AG09309 (cell line): Measurements from ENCODE around the gene OR4N5.

Experiments used
- DNase-seq: peaks from one replicate; pipeline ENCODE4 v3.0.0-alpha.2; 2010; ENCODE audit warnings: low read depth
- H3K4me3 ChIP-seq: 2 replicates; pipeline ENCODE4 v1.5.1; 2011; ENCODE audit warnings: mild to moderate bottlenecking, low read depth, low read length, moderate library complexity; ENCODE audit not compliant: control insufficient read depth
- CTCF ChIP-seq: IDR thresholded peaks from 2 replicates; pipeline ENCODE4 v1.5.1; 2011; ENCODE audit warnings: mild to moderate bottlenecking, low read depth, low read length, inconsistent platforms; ENCODE audit not compliant: insufficient read depth, control insufficient read depth; ENCODE audit errors: missing control alignments

OR4N5 gene

GRCh38 chr14:20191396-20191795 lies 52.8 kb downstream of the OR4N5 start:
- TF ChIP-seq CTCF, result no peak
- DNase-seq, result no peak

GRCh38 chr14:20194101-20194500 lies 55.5 kb downstream of the OR4N5 start:
- TF ChIP-seq CTCF, result no peak
- no peak for DNase-seq
- H3K4me3 ChIP-seq, result no peak overlapping the region

More at GRCh38 chr14:20191396-20191795, 52.8 kb downstream of the OR4N5 start:
- H3K4me3 ChIP-seq, result no peak overlapping the region
